Measurements from ENCODE around the gene DES. TPM values are rescaled to one million over a fixed set of nuclear protein-coding genes. Genes with fewer than 3 reads are reported as not detected.
A peak's percentile ranks its signal among the peaks of the same experiment; 100 is the strongest.

The DES gene
- polyA plus RNA-seq, 1 experiment, result 19.8 TPM

GRCh38 chr2:219399716-219400478 lies 18.3 kb upstream of the DES start:
- H3K27ac ChIP-seq (ENCODE audit: low read depth, low read length), result no peak overlapping the region
- CTCF ChIA-PET, result interaction anchor here (7.0 kb wide), 1 partner anchor 128 kb away, joined by 270 read pairs; no protein-coding TSS in a partner anchor
- H3K27me3 ChIP-seq (ENCODE audit: control insufficient read depth, insufficient read depth, low read length), result no peaks in the 10 kb centered on the region
- POLR2A ChIA-PET, result no interaction called here
- no peak for TF ChIP-seq CTCF (IDR thresholded peaks at IDR 0.05; ENCODE audit: low read depth, low read length)
- no peak overlapping the region for H3K4me3 ChIP-seq (ENCODE audit: low read depth, low read length)
- no peaks in the 10 kb centered on the region for H3K9me3 ChIP-seq (ENCODE audit: control insufficient read depth, insufficient read depth, low read length)
- no peak for DNase-seq (ENCODE audit: low read depth, low spot score)

- ChIA-PET POLR2A (no interaction called here), CTCF (interaction anchor here (4.9 to 7.0 kb wide), 2 partner anchors 10 to 127 kb away, joined by 60 to 270 read pairs; partner anchors contain the start of gene DNPEP)
- H3K27ac ChIP-seq (ENCODE audit: low read depth, low read length), result no peak overlapping the region
- no peaks in the 10 kb centered on the region for H3K9me3 ChIP-seq (ENCODE audit: control insufficient read depth, insufficient read depth, low read length)
- H3K4me3 ChIP-seq (ENCODE audit: low read depth, low read length), result no peak overlapping the region
- no peak for DNase-seq (ENCODE audit: low read depth, low spot score)
- TF ChIP-seq CTCF (IDR thresholded peaks at IDR 0.05; ENCODE audit: low read depth, low read length), result no peak
- no peaks in the 10 kb centered on the region for H3K27me3 ChIP-seq (ENCODE audit: control insufficient read depth, insufficient read depth, low read length)
These were observed 17.6 kb upstream of the DES start for GRCh38 chr2:219400562-219400961.

GRCh38 chr2:219401606-219402005 lies 16.6 kb upstream of the DES start:
- no peak for DNase-seq (ENCODE audit: low read depth, low spot score)
- Histone ChIP-seq H3K9me3 (ENCODE audit: control insufficient read depth, insufficient read depth, low read length) (no peaks in the 10 kb centered on the region), H3K4me3 (ENCODE audit: low read depth, low read length) (no peak overlapping the region), H3K27me3 (ENCODE audit: control insufficient read depth, insufficient read depth, low read length) (no peaks in the 10 kb centered on the region), H3K27ac (ENCODE audit: low read depth, low read length) (no peak overlapping the region)
- no peak for TF ChIP-seq CTCF (IDR thresholded peaks at IDR 0.05; ENCODE audit: low read depth, low read length)
- ChIA-PET POLR2A (interaction anchor here (0.8 kb wide), 1 partner anchor 131 kb away, joined by 3 read pairs; no protein-coding TSS in a partner anchor), CTCF (interaction anchor here (0.6 to 7.0 kb wide), 19 partner anchors 11 to 242 kb away, joined by 3 to 270 read pairs (median 8); partner anchors contain the start of gene DNPEP)

GRCh38 chr2:219402665-219403515 lies 15.3 kb upstream of the DES start:
- Histone ChIP-seq H3K27ac (ENCODE audit: low read depth, low read length) (no peak overlapping the region), H3K27me3 (ENCODE audit: control insufficient read depth, insufficient read depth, low read length) (no peaks in the 10 kb centered on the region), H3K9me3 (ENCODE audit: control insufficient read depth, insufficient read depth, low read length) (no peaks in the 10 kb centered on the region), H3K4me3 (ENCODE audit: low read depth, low read length) (no peak overlapping the region)
- ChIA-PET CTCF (interaction anchor here (0.6 to 7.0 kb wide), 48 partner anchors 10 to 283 kb away, joined by 3 to 270 read pairs (median 5); partner anchors contain the start of genes ASIC4 and DNPEP), POLR2A (interaction anchor here (0.6 to 1.8 kb wide), 4 partner anchors 53 to 149 kb away, joined by 4 to 5 read pairs (median 4); partner anchors contain the start of gene GMPPA)
- TF ChIP-seq CTCF (IDR thresholded peaks at IDR 0.05; ENCODE audit: low read depth, low read length), result peak; percentile 96
- DNase-seq (ENCODE audit: low read depth, low spot score), result peak; percentile 78
